Esophagus squamous epithelium (tissue), 4 donors: ENCODE results near the gene COL6A2.

Experiments used
- CTCF ChIP-seq, 6 experiments: fragments of 450-650 bp in 4 of 6; fragments of 200-600 bp in 2 of 6; sonication (generic) in 2 of 6; IDR thresholded peaks; one replicate each; pipeline ENCODE4 v1.5.1; 2016 to 2019; ENCODE audit warnings: antibody characterized with exemption in 6 of 6, mild to moderate bottlenecking in 4 of 6, moderate library complexity in 4 of 6
- POLR2A ChIP-seq, 4 donors: fragments of 450-650 bp; IDR thresholded peaks; one replicate each; pipeline ENCODE4 v1.6.1; 2017; ENCODE audit warnings: antibody characterized with exemption in 4 of 4, mild to moderate bottlenecking in 4 of 4, moderate library complexity in 3 of 4

- TF ChIP-seq CTCF (IDR thresholded peaks at IDR 0.05): no peak
- TF ChIP-seq POLR2A (IDR thresholded peaks at IDR 0.05): no peak
These were observed 9.7 kb upstream of the COL6A2 start for GRCh38 chr21:46088189-46088588.
